A549 (cell line): Measurements from ENCODE around the gene AFAP1. TPM values are rescaled to one million over a fixed set of nuclear protein-coding genes. Genes with fewer than 3 reads are reported as not detected.

Experiments
- ATAC-seq, 2 experiments: fragments of 200-7000 bp in 1 of 2; fragments of >200 bp in 1 of 2; cut with Nextera tagmentation in 1 of 2; cut with Tn5 transposase in 1 of 2; 3 replicates each; pipeline versions ENCODE4 v1.8.0 to v1.9.1; 2018 to 2020; ENCODE audit warnings: mild to moderate bottlenecking in 1 of 2, moderate library complexity in 1 of 2
- CTCF ChIA-PET: fragments of 300-600 bp; sonication (Branson Sonifier 250); formaldehyde crosslinking; extraction: SDS; loops from one replicate; lab custom pipeline; 2021; ENCODE audit warnings: antibody characterized with exemption, inconsistent platforms; lab: Yijun Ruan, JAX
- POLR2A ChIA-PET: fragments of 350-600 bp; formaldehyde crosslinking; extraction: SDS; loops from one replicate; lab custom pipeline; 2021; ENCODE audit warnings: antibody characterized with exemption, inconsistent platforms; lab: Yijun Ruan, JAX
- DNase-seq, 2 experiments: peaks; one replicate each; pipeline versions ENCODE4 v3.0.0 to v3.0.0-alpha.2; 2011 to 2016; ENCODE audit warnings: low read depth in 1 of 2, low spot score in 1 of 2
- FAIRE-seq: peaks from 2 replicates; lab custom pipeline; 2011; peaks lifted over from hg19 to GRCh38; lab: Jason Lieb, UNC
- H3K27ac ChIP-seq, 2 experiments: fragments of >200 bp; sonication (Bioruptor Twin); formaldehyde crosslinking; 3 replicates each; pipeline ENCODE4 v1.5.1; 2016 to 2017
- H3K4me1 ChIP-seq: fragments of >200 bp; sonication (Bioruptor Twin); formaldehyde crosslinking; 3 replicates; pipeline ENCODE4 v1.6.1; 2016
- H3K4me2 ChIP-seq: fragments of >200 bp; sonication (Bioruptor Twin); formaldehyde crosslinking; 3 replicates; pipeline ENCODE4 v1.6.1; 2016
- H3K4me3 ChIP-seq: fragments of >200 bp; sonication (Bioruptor Twin); formaldehyde crosslinking; 3 replicates; pipeline ENCODE4 v1.5.1; 2016
- H3K9me3 ChIP-seq: fragments of >200 bp; sonication (Bioruptor Twin); formaldehyde crosslinking; 3 replicates; pipeline ENCODE4 v1.6.1; 2016
- CBX8 ChIP-seq: fragments of 200-600 bp; sonication (generic); IDR thresholded peaks from 2 replicates; pipeline ENCODE4 v1.6.1; 2016
- CEBPB ChIP-seq, 2 experiments: fragments of >200 bp in 1 of 2; sonication (Bioruptor Twin) in 1 of 2; formaldehyde crosslinking in 1 of 2; IDR thresholded peaks; 2 replicates each; pipeline ENCODE4 v1.6.1; 2012 to 2016
- CHD2 ChIP-seq: fragments of 150-350 bp; IDR thresholded peaks from 2 replicates; pipeline ENCODE4 v1.6.1; 2014; ENCODE audit warnings: low read length; ENCODE audit not compliant: partially characterized antibody
- CHD4 ChIP-seq: fragments of 200-600 bp; sonication (generic); IDR thresholded peaks from 2 replicates; pipeline ENCODE4 v1.6.1; 2016; ENCODE audit warnings: antibody characterized with exemption, mild to moderate bottlenecking, borderline replicate concordance
- CTCF ChIP-seq: fragments of >200 bp; sonication (Bioruptor Twin); formaldehyde crosslinking; IDR thresholded peaks from 3 replicates; pipeline ENCODE4 v1.5.1; 2016
- FOSB ChIP-seq: fragments of 250-450 bp; sonication (Bioruptor Pico); IDR thresholded peaks from 2 replicates; pipeline ENCODE4 v1.5.0; 2020; ENCODE audit warnings: mild to moderate bottlenecking, moderate library complexity
- HDAC2 ChIP-seq: fragments of 200-600 bp; sonication (generic); IDR thresholded peaks from 2 replicates; pipeline ENCODE4 v1.6.1; 2016
- HES2 ChIP-seq: fragments of >200 bp; sonication (Bioruptor Twin); formaldehyde crosslinking; IDR thresholded peaks from 2 replicates; pipeline ENCODE4 v1.6.1; 2016
- JUNB ChIP-seq: fragments of >200 bp; sonication (Bioruptor Twin); formaldehyde crosslinking; IDR thresholded peaks from 2 replicates; pipeline ENCODE4 v1.6.1; 2016
- MAFK ChIP-seq: fragments of 450-650 bp; IDR thresholded peaks from 2 replicates; pipeline ENCODE4 v1.6.1; 2014; ENCODE audit not compliant: partially characterized antibody
- MAX ChIP-seq: IDR thresholded peaks from 2 replicates; pipeline ENCODE4 v1.6.1; 2012
- MAZ ChIP-seq: fragments of 150-350 bp; IDR thresholded peaks from 2 replicates; pipeline ENCODE4 v1.6.1; 2014; ENCODE audit warnings: antibody characterized with exemption, low read depth, low read length, borderline replicate concordance
- MYC ChIP-seq: IDR thresholded peaks from 2 replicates; pipeline ENCODE4 v1.6.1; 2012; ENCODE audit warnings: mild to moderate bottlenecking, inconsistent platforms, low read length, improper control_type of control experiment, borderline replicate concordance
- NPAS2 ChIP-seq: fragments of 250-450 bp; sonication (Bioruptor Pico); IDR thresholded peaks from 2 replicates; pipeline ENCODE4 v1.8.0; 2022; ENCODE audit warnings: mild to moderate bottlenecking, moderate library complexity, borderline replicate concordance
- NR3C1 ChIP-seq: fragments of >200 bp; sonication (Bioruptor Twin); formaldehyde crosslinking; IDR thresholded peaks from 3 replicates; pipeline ENCODE4 v1.6.1; 2017
- POLR2A ChIP-seq: IDR thresholded peaks from 2 replicates; pipeline ENCODE4 v1.6.1; 2012; ENCODE audit warnings: mild to moderate bottlenecking, low read length
- POLR2AphosphoS2 ChIP-seq: conservative IDR thresholded peaks from 2 replicates; pipeline ENCODE4 v1.6.1; 2012; ENCODE audit warnings: low read length, improper control_type of control experiment, inconsistent platforms
- RARB ChIP-seq: fragments of 250-450 bp; sonication (Bioruptor Pico); IDR thresholded peaks from 2 replicates; pipeline ENCODE4 v1.8.0; 2021; ENCODE audit warnings: mild to moderate bottlenecking, moderate library complexity
- RCOR1 ChIP-seq: fragments of 150-350 bp; IDR thresholded peaks from 2 replicates; pipeline ENCODE4 v1.6.1; 2014; ENCODE audit warnings: antibody characterized with exemption, low read length, low read depth
- SREBF2 ChIP-seq: fragments of 450-650 bp; IDR thresholded peaks from 2 replicates; pipeline ENCODE4 v1.6.1; 2014; ENCODE audit warnings: mild to moderate bottlenecking, moderate library complexity
- TFCP2L1 ChIP-seq: fragments of 250-450 bp; sonication (Bioruptor Pico); IDR thresholded peaks from 2 replicates; pipeline ENCODE4 v1.5.0; 2021; ENCODE audit warnings: mild to moderate bottlenecking
- WGBS: methylation state at CpG from one replicate; pipeline ENCODE4 v1.1.6; 2017; ENCODE audit errors: missing lambda C conversion rate; 5-methylcytosine and 5-hydroxymethylcytosine counted together
- polyA plus RNA-seq, 4 experiments: library from polyadenylated mRNA; depleted of rRNA in 3 of 4; stranded (reverse); fragments of >200 nt; fragmentation: RNase III in 1 of 4; extraction: RNeasy Plus Mini Kit Qiagen cat#74134 plus additional on column Dnase treatment in 1 of 4; gene quantifications; 2 replicates in 3 of 4; 3 replicates in 1 of 4; pipeline ENCODE4 v1.2.3, GENCODE V29; 2011 to 2017
- TF ChIP-seq, protein P1 (sequence below): fragments of 150-350 bp; IDR thresholded peaks from 2 replicates; pipeline ENCODE4 v1.6.1; 2014; ENCODE audit warnings: low read depth, mild to moderate bottlenecking, low read length
- TF ChIP-seq, protein P2 (sequence below): fragments of 450-650 bp; IDR thresholded peaks from 2 replicates; pipeline ENCODE4 v1.6.1; 2014; ENCODE audit warnings: antibody characterized with exemption

AFAP1 gene
- polyA plus RNA-seq, 2 of the 4 experiments (the other 2 are of a cell fraction), result 25.4 to 29.6 TPM

DNA sequence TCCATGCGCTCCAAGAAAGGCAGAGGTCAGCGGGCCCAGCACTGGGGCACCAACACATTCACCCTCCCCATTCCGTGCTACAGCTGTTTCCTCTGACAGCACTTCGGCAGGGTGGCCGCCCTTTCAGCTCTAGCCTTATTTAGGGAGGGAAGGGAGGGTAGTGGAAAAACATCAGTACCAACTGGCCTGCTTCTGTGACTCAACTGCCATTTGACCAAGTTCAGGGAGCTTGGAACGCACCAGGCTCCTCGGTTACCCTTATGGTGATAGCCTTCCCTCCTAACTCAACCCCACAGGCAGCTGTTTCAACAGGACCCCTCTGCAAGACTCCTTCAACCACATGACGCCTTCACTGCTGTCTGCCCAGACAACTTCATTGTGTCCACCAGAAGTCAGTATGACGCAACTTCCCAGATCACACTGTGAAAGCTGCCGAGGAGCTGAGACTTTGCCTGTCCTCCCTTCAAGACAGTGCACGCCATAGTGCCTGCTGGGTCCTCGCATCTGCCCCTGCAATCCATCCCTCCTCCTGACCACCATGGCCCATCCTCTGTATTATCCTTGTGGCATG is 132.2 kb downstream of the AFAP1 start:
- CTCF ChIA-PET, result interaction anchor here (1.3 to 10.0 kb wide), 4 partner anchors 36 to 182 kb away, joined by 3 to 94 read pairs (median 42); no protein-coding TSS in a partner anchor
- Histone ChIP-seq H3K9me3 (peaks cover 5% of the 10 kb centered on the region; the same call in 2 of the 3 replicates), H3K27ac (peak overlapping the region; percentile 91 to 99), H3K4me3 (no peak overlapping the region), H3K4me1 (peaks cover 75% of the 10 kb centered on the region), H3K4me2 (peak overlapping the region; percentile 80; the same call in 2 of the 3 replicates)
- POLR2A ChIA-PET, result interaction anchor here (2.5 to 4.1 kb wide), 2 partner anchors 35 to 37 kb away, joined by 9 to 22 read pairs; no protein-coding TSS in a partner anchor
- DNase-seq (no peak), ATAC-seq (no peak), FAIRE-seq (no peak)
- TF ChIP-seq POLR2AphosphoS2 (no peak), CEBPB (IDR thresholded peaks at IDR 0.05) (peak; percentile 16 to 80; a peak in 2 of 4 replicates), HES2 (no peak), NPAS2 (CRISPR knock-in tag) (no peak), TFCP2L1 (no peak), CHD4 (no peak), CTCF (no peak)
- TF ChIP-seq, protein P1, sequence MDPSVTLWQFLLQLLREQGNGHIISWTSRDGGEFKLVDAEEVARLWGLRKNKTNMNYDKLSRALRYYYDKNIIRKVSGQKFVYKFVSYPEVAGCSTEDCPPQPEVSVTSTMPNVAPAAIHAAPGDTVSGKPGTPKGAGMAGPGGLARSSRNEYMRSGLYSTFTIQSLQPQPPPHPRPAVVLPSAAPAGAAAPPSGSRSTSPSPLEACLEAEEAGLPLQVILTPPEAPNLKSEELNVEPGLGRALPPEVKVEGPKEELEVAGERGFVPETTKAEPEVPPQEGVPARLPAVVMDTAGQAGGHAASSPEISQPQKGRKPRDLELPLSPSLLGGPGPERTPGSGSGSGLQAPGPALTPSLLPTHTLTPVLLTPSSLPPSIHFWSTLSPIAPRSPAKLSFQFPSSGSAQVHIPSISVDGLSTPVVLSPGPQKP, result no peak
- TF ChIP-seq, protein P2, sequence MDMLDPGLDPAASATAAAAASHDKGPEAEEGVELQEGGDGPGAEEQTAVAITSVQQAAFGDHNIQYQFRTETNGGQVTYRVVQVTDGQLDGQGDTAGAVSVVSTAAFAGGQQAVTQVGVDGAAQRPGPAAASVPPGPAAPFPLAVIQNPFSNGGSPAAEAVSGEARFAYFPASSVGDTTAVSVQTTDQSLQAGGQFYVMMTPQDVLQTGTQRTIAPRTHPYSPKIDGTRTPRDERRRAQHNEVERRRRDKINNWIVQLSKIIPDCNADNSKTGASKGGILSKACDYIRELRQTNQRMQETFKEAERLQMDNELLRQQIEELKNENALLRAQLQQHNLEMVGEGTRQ, result no peak
- 92% methylated on average over 12 of the region's 12 CpGs for WGBS

- POLR2A ChIA-PET, result interaction anchor here (1.2 to 4.1 kb wide), 7 partner anchors 7 to 133 kb away, joined by 3 to 22 read pairs (median 4); partner anchors contain the start of gene AFAP1
Measured at GRCh38 chr4:7806338-7807090, 133.1 kb downstream of the AFAP1 start.

GRCh38 chr4:7805533-7806337 is 133.9 kb downstream of the AFAP1 start:
- DNase-seq, result peak; percentile 61 to 95
- POLR2A ChIA-PET, result interaction anchor here (1.1 to 4.1 kb wide), 8 partner anchors 8 to 134 kb away, joined by 3 to 22 read pairs (median 4); partner anchors contain the start of gene AFAP1
- peak overlapping the region; percentile 80 for H3K4me2 ChIP-seq
- TF ChIP-seq SREBF2 (no peak), RARB (CRISPR knock-in tag) (0 out of 2 replicates have a peak, but pooled peaks have one; percentile 26), MAFK (no peak), JUNB (peak; percentile 65), RCOR1 (no peak), FOSB (no peak), CTCF (no peak), CBX8 (no peak), CHD2 (no peak), MAZ (no peak), HDAC2 (no peak), NR3C1 (no peak), MYC (no peak)

More at GRCh38 chr4:7806338-7807090, 133.1 kb downstream of the AFAP1 start:
- peaks cover 76% of the 10 kb centered on the region for H3K4me1 ChIP-seq
- H3K27ac ChIP-seq, result peak overlapping the region; percentile 91 to 99
- TF ChIP-seq POLR2A (no peak), MAX (no peak; the same call in 1 of the 2 replicates), MAFK (peak; percentile 6)
- peak in 1 of 2 experiments; percentile 31 for DNase-seq
- CTCF ChIA-PET, result interaction anchor here (0.8 to 10.0 kb wide), 7 partner anchors 14 to 183 kb away, joined by 3 to 94 read pairs (median 5); no protein-coding TSS in a partner anchor
- 0 out of 3 replicates have a peak overlapping the region, but pooled peaks have one; percentile 5 for H3K4me3 ChIP-seq
- peaks cover 5% of the 10 kb centered on the region; the same call in 2 of the 3 replicates for H3K9me3 ChIP-seq
- H3K4me2 ChIP-seq, result peak overlapping the region; percentile 80
- ATAC-seq, result peak; percentile 66 to 79
- WGBS, result 39% methylated on average over 11 of the region's 11 CpGs
- no peak for FAIRE-seq

More at GRCh38 chr4:7805533-7806337, 133.9 kb downstream of the AFAP1 start:
- CTCF ChIA-PET, result interaction anchor here (0.8 to 10.0 kb wide), 18 partner anchors 10 to 183 kb away, joined by 3 to 94 read pairs (median 5); no protein-coding TSS in a partner anchor
- FAIRE-seq (no peak), ATAC-seq (peak; percentile 83 to 87)
- Histone ChIP-seq H3K27ac (peak overlapping the region; percentile 91 to 99), H3K4me1 (peaks cover 76% of the 10 kb centered on the region), H3K9me3 (peaks cover 5% of the 10 kb centered on the region; the same call in 2 of the 3 replicates), H3K4me3 (no peak overlapping the region)
- 3% methylated on average over 21 of the region's 21 CpGs for WGBS
